ENCODE measurements around the gene ATP6V0E1.

DNA sequence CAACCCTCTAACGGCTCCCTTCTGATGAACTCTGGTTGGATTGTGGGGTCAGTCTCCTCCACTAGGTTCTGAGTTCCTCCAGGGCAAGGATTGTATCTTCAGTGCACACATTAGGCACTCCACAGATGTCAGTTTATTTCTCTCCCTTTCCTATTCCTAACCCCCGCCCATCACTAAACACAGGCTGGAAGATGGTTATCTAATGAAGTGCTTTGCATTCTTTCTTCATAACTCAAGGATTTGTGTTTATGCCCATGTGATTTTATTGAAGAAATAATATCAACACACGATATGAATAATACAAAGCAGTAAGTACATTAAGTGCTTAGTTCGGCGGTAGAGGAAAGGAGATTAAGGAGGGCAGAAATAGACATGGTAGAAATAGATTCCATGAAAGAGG, 68.2 kb downstream of the ATP6V0E1 start:
- TF ChIP-seq CTCF (IDR thresholded peaks at IDR 0.05) (no peak), POLR2AphosphoS5 (IDR thresholded peaks at IDR 0.05) (no peak), POLR2A (IDR thresholded peaks at IDR 0.05) (no peak)

All from gastroesophageal sphincter (tissue), 3 donors.